Activated CD8-positive, alpha-beta memory T cell treated with anti-CD3 and anti-CD28 coated beads, Interleukin-2, amount 50 U/mL, for 1 hour (primary cell): ENCODE measurements around the gene TRIM54.
"Not testable (repeated sequence)": the region's sequence is repeated elsewhere in the genome, so short reads cannot be mapped to it uniquely, and the experiment has no call there.

Experiments
- DNase-seq: peaks from one replicate; pipeline ENCODE4 v3.0.0-alpha.2; 2020; ENCODE audit errors: extremely low read depth

Gene TRIM54

DNA sequence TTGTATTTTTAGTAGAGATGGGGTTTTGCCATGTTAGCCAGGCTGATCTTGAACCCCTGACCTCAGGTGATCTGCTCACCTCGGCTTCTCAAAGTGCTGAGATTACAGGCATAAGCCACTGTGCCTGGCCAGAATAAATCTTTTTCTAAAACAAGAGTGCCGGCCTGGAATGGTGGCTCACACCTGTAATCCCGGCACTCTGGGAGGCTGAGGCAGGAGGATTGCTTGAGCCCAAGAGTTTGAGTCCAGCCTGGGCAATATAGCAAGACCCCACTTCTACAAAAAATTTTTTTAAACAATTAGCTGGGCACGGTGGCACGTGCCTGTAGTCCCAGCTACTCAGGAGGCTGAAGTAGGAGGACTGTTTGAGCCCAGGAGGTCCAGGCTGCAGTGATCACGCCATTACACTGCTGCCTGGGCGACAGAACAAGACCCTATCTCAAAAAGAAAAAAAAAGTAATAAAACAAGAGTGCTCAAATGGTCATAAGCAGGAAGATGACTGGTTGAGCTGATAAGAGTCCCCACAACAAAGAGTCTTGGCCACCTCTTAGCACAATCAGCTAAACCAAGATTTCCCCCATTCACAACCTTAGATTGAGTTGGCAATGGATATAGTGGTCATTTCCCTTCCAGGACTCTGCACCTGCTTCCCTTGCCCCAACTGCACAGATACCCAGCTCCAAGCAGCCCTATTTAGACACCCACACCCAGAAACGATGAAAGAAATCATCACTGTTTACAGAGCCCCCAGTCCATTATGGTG lies 31.8 kb downstream of the TRIM54 start:
- no peak for DNase-seq

DNA sequence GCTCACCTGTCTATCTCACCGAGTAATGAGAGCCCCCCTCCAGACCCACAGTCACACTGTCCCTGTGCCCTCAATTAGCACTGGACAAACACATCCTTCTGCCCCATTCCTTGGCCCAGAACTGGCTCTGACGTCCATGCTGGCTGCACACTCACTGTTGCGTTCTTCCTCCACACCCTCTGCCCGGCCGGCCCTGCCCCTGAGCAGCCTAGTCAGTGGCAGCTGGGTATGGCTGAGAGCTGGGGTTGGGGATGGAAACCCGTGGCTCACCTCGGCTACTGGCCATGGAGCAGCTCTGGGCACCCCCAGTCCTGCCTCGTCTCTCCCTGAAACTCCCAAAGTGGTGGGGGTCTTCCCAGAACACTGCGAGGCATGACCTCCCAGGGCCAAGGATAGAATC lies 32.5 kb downstream of the TRIM54 start:
- DNase-seq: no peak

DNA sequence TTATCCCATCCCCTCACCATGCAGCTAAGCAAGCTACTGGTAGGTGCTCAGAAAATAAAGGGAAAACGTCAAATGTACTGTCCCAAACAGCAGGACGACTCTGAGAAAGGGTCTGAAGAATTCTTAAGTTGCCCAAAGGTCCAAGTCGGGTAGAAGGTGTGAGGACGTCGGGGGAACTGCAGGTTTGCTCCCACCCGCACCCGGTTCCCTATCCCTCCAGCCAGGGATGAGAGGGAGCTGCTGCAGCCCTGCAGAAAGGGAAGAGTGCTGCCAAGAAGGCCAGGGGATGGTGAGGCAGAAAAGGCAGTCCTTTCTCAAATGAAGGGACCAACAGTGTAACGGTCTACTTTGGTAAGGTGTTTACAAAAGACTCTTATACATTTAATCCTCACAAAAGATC lies 32.9 kb downstream of the TRIM54 start:
- no peak for DNase-seq

DNA sequence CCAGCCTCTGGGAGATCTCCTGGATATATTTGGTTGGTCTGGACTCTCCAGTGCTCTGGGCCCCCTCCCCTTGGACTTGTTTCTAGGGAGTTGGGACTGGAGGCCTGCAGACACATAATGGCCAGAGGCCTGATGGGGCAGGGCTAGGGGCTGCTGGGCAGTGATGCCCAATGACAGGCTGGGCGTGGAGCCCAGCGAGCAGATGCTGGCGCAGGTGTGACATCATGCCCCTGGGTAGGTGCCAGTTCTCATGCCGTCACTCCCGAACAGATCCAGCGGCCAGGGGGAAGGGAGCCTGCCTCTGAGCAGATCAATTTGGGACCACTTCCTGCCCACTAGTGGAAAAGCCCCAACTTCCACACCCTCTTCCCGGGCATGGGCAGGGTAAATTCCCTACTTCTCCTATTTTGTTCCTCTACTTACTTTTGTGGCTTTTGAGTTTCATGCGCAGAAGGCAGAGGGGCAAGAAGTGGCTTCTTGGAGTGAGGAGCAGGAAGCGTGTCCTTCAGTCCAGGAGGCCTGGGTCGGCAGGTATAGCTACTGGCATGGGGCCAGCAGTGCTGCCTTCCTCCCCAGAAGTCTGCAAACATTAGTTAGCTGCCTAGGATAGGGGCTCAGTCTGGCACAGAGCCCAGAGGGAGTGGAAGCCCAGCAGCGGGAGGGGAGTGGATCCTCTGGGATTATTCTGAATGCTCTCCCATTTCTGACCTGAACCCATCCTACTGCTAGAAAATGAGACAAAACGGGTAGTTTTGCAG lies 34.6 kb downstream of the TRIM54 start:
- DNase-seq: no peak

DNA sequence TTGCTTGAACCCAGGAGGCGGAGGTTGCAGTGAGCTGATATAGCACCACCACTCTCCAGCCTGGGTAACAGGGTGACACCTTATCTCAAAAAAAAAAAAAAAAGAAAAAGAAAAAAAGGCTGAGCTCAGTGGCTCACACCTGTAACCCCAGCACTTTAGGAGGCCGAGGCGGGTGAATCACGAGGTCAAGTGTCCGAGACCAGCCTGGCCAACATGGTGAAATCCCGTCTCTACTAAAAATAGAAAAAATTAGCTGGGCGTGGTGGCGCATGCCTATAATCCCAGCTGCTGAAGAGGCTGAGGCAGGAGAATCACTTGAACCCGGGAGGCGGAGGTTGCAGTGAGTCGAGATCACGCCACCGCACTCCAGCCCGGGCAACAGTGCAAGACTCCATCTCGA lies 37.6 kb downstream of the TRIM54 start:
- DNase-seq: not testable (repeated sequence)

DNA sequence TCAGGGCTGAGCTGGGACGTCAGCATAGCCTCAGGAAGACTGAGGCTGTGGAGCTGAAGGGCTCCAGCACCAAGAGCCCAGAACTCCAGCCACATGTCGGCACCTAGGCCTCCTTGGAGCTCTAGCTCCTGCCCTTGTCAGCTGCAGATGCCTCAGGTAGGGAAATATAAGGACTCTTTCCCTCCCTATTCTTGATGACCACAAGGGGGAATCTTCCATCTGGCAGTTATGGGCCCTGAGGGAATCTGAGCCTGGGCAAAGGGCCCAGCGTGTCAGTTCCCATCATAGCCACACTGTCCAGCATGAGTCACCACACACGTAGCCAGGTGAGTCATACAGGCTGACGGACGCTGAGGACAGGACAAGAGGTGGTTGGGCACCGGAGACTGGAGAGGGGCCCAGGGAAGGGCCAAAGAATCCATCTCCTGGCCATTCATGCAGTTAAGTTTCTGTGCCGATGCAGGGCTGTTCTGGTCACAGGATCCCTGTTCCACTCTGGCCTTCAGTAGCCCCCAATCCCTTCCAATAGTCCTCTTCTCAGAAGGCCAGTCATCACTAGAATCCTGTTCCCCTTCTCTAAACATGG lies 38.8 kb downstream of the TRIM54 start:
- no peak for DNase-seq

DNA sequence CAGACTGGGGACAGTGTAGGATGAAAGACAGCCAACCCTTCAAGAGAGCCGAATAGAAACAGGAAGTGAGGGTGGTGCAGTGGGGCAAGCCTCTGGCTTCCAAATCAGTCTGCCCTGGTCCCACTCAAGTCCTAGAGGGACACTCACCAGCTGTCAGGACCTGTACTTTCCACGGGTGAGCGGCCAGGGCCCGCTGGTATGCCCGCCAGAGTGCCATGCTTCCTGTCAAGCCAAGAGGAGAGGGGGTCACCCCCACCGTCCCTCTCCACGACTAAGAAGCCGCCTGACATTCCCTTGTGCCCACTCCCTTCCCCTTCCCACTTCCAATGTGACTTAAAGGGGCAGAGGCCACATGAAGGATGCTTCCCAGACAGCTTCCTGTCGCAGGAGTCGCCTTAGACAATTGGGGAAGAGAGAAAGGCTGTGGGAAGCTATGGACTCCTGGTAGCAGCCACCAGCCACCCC lies 40.1 kb downstream of the TRIM54 start:
- DNase-seq: no peak

DNA sequence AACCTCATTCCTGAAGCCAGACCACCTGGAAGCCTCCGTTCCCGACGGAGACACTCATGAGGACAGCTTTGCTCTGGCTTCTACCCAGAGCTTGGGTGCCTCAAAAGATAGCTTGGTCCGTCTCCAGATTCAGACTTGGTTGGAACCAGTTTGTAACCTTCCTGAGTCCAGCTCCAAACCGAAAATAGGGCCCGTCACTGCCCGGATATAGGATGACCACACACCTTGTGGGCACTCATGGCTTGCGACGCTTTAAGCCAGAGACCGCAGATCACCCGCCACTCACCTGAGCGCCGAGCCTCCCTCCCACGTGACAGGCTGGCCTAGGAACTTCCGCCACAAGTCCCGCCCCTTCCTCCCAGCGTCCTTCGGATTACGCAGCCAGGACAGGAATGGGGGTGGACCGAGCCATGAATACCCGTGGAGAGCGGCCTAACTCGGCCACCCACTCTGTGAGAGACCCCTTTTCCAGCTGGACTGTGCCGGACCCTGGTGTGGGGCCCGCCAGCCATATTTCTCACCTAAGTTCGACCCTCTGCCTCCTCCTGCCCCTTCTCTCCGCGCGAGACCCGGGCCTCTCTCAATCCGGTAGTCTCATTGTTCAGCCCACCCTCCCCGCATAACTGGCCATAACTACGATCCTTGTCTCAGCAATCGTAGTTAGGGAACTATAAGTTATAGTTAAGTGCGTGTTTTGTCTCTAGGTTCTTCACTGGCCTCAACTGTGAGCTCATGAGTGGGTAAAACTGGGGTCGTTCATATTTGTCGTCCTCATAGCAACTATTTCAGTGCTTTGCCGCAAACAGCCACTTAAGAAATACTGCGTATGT lies 40.8 kb downstream of the TRIM54 start, which contains the start of gene MPV17:
TSS of gene MPV17 (minus strand) at position 332 of the 830 bp plus-strand sequence. CDS start 580 bp downstream, outside the sequence.
- DNase-seq: peak; percentile 63

DNA sequence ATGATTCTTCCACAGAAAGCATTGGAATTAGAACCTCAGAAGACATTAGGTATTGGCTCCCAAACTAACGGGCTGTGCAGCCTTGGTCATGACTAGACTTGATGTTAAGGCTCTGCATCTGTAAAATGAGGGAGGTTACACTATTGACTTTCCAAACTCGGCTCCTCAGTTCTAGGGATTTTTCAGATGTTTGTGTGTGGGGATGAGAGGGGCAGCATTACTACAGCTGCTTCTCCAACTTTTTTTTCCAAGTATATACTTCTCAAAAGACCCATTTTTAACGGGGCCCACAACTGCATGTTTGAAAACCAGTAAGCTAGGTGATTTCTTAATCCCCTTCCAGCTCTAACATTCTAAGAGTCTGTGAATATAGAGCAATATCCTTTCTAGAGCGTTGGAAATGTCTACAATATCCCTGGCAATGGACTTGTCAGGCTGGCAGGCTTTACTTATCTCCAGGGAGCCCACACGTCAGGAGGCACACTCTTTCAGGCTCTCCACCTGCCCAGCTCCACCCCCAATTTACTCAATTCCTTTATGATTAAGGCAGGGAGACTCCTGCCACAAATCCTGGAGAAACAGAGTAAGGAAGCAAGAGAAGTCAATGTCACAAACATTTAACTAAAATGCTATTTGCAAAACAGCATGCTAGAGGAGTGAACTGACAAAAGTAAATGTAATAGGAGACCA lies 41.5 kb downstream of the TRIM54 start:
- no peak for DNase-seq

DNA sequence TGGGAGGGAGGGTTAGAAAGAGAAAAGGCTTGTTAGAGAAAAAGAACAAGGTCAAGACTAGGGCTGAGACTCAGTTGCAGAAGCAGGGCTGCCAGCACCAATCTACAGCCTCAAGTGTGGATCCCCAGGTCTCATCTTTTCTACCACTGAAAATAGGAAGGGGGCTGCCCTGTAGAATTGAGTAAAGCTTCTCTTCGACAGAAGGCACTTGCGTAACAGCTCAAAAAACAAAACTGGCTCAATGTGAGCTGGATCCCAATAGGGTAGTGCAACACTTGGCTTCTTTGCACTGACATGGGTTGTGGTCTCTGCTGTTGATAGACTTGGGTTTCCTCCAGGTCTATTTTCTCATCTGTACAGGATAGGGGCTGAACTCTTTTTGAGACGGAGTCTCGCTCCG lies 42.5 kb downstream of the TRIM54 start:
- DNase-seq: no peak

DNA sequence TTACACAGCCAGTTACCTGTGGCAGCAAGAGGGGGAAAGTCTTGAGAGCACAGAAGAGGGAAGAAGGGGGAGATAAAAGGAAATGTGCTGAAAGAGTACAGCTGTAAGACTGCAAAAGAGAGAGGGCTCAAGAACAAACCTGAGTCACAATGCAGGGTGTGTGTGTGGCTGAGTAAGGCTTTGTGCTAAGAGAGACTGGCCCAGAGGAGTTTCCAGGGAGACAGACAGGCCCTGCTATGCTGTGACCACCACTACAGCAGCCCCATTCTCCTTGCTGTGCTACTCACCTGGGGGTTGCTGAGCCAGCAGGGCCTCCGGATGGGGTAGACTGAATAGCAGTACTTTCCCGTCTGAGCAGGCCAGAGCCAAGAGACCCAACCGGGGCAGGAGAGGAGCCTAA lies 53.1 kb downstream of the TRIM54 start:
- DNase-seq: no peak

DNA sequence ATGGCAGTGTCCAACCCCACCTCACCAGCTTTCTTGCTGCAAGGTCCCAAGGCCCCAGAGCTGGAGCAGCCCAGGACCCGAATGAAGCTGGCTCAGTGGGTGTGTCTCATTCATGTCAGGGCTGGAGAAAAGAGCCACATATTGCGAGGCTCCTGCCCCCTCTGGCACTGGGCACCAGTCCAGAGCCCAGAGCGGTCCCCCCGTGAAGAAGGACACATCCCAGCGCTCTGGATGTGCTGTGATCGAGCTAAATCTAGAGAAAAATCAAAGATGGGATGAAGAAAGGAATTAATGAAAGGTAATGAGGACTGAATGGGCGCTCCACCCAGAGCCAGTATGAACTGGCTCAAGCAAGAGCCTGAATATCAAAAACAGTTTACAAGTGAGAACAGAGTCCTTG lies 53.9 kb downstream of the TRIM54 start:
- no peak for DNase-seq

DNA sequence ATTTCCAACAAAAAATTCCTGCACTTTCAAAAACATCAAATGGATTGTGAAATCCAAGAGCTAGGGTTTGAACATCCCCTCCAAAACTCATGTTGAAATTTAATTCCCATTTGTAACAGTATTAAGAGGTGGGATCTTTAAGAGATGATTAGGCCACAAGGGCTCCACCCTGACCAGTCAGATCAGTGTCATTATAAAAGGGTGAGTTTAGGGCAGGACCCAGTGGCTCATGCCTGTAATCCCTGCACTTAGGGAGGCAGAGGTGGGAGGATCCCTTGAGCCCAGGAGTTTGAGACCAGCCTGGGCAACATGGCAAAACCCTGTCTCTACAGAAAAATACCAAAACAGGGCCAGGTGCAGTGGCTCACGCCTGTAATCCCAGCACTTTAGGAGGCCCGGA lies 65.4 kb downstream of the TRIM54 start:
- DNase-seq: no peak

DNA sequence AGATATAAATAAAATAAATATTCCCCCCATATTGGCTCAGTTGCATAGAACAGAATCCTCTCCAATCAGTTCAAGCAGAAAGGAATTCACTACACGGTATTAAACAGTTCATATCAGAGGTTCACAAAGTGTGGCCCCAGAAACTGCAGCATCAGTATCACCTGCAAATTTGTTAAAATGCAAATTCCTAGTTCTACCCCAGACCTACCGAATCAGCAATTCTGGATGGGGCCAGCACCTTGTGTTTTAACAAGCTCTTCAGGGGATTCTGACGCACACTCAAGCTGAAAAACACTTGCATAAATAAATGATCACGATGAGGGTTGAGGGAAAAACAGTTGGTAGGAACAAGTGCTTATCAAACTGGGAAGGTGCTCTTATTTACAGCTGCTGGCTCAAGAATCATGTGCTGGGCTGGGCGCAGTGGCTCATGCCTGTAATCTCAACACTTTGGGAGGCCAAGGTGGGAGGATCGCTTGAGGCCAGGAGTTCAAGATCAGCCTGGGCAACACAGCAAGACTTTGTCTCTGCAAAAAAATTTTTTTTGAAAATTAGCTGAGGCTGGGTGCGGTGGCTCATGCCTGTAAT lies 68.0 kb downstream of the TRIM54 start:
- DNase-seq: no peak

DNA sequence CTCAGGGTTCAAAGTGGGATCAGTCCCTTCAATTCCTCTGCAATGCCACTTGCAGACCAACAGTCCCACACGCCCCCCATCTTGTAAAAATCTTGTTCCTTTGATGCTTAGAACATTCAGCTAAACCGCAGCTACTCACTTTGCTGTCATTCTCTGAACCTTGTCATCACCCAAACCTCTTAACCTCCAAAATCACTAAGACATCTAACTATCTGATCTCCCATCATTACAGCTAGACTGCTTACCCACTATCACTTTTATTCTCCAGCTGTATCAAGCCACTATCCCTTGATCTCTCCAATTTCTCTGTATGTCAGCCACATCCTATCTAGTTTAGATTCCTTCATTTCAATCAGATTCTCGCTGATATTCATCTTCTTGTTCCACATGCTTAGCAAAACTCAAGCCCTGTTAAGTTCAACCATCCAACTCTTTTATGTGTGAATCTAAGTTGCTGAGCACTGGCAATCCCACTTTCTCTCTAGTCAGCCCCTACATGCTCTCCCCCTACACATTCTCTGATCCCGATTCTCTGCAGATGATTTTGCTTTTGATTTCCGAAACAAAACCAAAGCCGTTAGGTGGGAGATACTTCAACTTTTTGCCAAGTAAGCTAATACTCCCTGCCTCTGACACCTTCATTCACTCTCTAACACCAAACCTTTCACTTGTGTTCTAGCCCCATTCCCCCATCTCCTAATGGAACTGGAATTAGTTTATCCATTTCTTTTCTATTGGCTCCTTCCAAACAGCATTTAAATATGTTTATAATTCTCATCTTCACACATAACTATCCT lies 69.8 kb downstream of the TRIM54 start:
- DNase-seq: no peak

DNA sequence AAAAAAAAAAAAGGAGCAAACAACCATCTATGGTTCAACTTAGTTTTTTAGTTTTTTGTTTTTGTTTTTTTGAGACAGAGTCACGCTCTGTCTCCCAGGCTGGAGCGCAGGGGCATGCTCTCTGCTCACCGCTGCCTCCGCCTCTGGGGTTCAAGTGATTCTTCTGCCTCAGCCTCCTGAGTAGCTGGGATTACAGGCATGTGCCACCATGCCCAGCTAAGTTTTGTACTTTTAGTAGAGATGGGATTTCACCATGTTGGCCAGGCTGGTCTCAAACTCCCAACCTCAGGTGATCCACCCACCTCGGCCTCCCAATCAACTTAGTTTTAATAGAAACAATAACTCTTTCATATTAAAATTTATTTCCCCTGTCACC lies 71.1 kb downstream of the TRIM54 start:
- not testable (repeated sequence) for DNase-seq

DNA sequence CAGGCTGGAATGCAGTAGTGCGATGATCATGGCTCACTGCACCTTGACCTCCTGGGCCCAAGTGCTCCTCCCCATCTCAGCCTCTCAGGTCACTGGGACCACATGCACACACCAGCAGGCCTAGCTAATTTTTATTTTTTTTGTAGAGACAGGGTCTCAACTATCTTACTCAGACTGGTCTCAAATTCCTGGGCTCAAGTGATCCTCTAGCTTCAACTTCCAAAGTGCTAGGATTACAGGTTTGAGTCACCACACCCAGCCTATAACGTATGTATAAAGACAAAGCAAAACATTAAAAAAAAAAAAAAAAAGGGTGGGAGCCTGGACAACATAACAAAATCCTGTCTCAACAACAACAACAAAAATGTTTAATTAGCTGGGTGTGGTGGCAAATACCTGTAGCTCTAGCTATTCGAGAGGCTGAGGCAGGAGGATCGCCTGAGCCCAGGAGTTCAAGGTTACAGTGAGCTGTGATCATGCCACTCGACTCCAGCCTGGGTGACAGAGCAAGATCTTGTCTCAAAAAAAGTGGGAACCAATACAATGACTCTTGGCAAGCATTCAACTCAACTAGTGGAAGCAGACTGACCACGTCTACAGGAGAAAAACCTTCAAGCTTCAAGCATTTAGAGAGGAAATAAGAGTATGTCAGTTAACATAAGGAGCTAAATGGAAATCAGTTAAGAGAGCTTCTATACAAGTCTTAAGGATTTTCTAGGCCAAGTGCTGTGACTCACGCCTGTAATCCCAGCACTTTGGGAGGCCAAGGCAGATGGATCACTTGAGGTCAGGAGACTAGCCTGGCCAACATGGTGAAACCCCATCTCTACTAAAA lies 71.8 kb downstream of the TRIM54 start:
- no peak for DNase-seq

DNA sequence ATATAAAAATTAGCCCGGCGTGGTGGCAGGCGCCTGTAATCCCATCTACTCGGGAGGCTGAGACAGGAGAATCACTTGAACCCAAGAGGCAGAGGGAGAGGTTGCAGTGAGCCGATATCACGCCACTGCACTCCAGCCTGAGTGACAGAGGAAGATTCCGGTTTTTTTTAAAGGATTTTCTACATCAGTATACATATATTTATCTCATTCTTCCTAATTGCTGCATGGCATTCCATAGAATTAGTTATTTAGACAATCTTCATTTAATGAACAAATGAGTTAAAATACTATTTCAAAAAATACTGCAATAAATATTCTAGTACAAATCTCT lies 72.3 kb downstream of the TRIM54 start:
- no peak for DNase-seq

DNA sequence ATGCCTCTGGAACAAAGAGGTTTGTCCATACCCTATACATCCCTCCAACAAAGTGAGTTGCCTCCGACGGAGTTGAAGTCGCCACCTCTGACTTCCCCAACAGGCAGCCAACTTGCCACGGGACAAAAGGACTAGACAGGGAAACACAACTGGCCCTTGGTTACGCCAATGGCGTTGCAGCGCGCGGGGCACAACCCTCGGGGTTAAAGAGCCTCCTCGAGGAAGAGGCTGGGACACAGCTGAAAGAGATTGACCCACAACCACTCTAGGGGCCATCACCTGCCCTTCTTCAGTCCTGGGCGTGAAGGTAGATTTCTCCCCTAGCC lies 73.8 kb downstream of the TRIM54 start:
- no peak for DNase-seq
